ENCODE results near the gene PPP1R37.
A peak's percentile ranks its signal among the peaks of the same experiment; 100 is the strongest.

PPP1R37 gene

GRCh38 chr19:45092747-45093678 lies at the start of gene PPP1R37:
Gene PPP1R37 (plus strand): TSS chr19:45093179. CDS start chr19:45093326, 147 bp downstream.
- peak; percentile 95 for DNase-seq (ENCODE audit: low spot score)

- DNase-seq (ENCODE audit: low spot score): peak; percentile 99
These were observed 47.2 kb upstream of the PPP1R37 start for GRCh38 chr19:45045671-45046353.

GRCh38 chr19:45046355-45046754 lies 46.6 kb upstream of the PPP1R37 start:
- no peak for DNase-seq (ENCODE audit: low spot score)

- DNase-seq (ENCODE audit: low spot score): peak; percentile 22
These were observed 45.7 kb upstream of the PPP1R37 start for GRCh38 chr19:45047188-45047797.

- peak; percentile 48 for DNase-seq (ENCODE audit: low spot score)
These were observed 43.8 kb upstream of the PPP1R37 start for GRCh38 chr19:45049073-45049736.

GRCh38 chr19:45050036-45050435 lies 42.9 kb upstream of the PPP1R37 start:
- DNase-seq (ENCODE audit: low spot score): no peak

- DNase-seq (ENCODE audit: low spot score): no peak
These were observed 40.9 kb upstream of the PPP1R37 start for GRCh38 chr19:45051929-45052579.

- no peak for DNase-seq (ENCODE audit: low spot score)
These were observed 36.1 kb upstream of the PPP1R37 start for GRCh38 chr19:45056831-45057230.

- DNase-seq (ENCODE audit: low spot score): no peak
These were observed 35.5 kb upstream of the PPP1R37 start for GRCh38 chr19:45057444-45057843.

- DNase-seq (ENCODE audit: low spot score): no peak
These were observed 34.3 kb upstream of the PPP1R37 start for GRCh38 chr19:45058622-45059159.

- DNase-seq (ENCODE audit: low spot score): peak; percentile 79
These were observed 33.6 kb upstream of the PPP1R37 start for GRCh38 chr19:45059258-45059965.

GRCh38 chr19:45061965-45062364 lies 31.0 kb upstream of the PPP1R37 start:
- DNase-seq (ENCODE audit: low spot score): no peak

GRCh38 chr19:45063851-45064801 lies 28.9 kb upstream of the PPP1R37 start:
- no peak for DNase-seq (ENCODE audit: low spot score)

- no peak for DNase-seq (ENCODE audit: low spot score)
These were observed 25.9 kb upstream of the PPP1R37 start for GRCh38 chr19:45066921-45067661.

GRCh38 chr19:45068041-45068440 lies 24.9 kb upstream of the PPP1R37 start:
- no peak for DNase-seq (ENCODE audit: low spot score)

GRCh38 chr19:45069056-45069455 lies 23.9 kb upstream of the PPP1R37 start:
- no peak for DNase-seq (ENCODE audit: low spot score)

GRCh38 chr19:45070214-45070613 lies 22.8 kb upstream of the PPP1R37 start:
- DNase-seq (ENCODE audit: low spot score): no peak

GRCh38 chr19:45070861-45071544 lies 22.0 kb upstream of the PPP1R37 start:
- DNase-seq (ENCODE audit: low spot score): no peak

All from pons (tissue), 1 donor.